Panc1 (cell line): ENCODE measurements around the gene FAT1. TPM values are rescaled to one million over a fixed set of nuclear protein-coding genes. Genes with fewer than 3 reads are reported as not detected.

Experiments
- ATAC-seq: fragments of 200-7000 bp; cut with Tn5 transposase; 2 replicates; pipeline ENCODE4 v1.9.1; 2020; ENCODE audit warnings: mild to moderate bottlenecking, moderate library complexity
- BruUV-seq: library from RNA; stranded (reverse); fragments of 400-500 nt; replicated peaks from 2 replicates; lab custom pipeline; 2021; lab: Mats Ljungman, UMichigan
- CTCF ChIA-PET: fragments of 300-600 bp; sonication (Branson Sonifier 250); formaldehyde crosslinking; loops from one replicate; lab custom pipeline; 2022; ENCODE audit warnings: antibody characterized with exemption; lab: Charles Lee
- POLR2A ChIA-PET: fragments of 300-600 bp; sonication (Branson Sonifier 250); formaldehyde crosslinking; loops from one replicate; lab custom pipeline; 2022; ENCODE audit warnings: antibody characterized with exemption; lab: Charles Lee
- DNase-seq: peaks from one replicate; pipeline ENCODE4 v3.0.0-alpha.2; 2010; ENCODE audit warnings: low read depth, low spot score
- H3K27ac ChIP-seq: 2 replicates; pipeline ENCODE4 v1.5.1; 2011; ENCODE audit warnings: mild to moderate bottlenecking, low read length, inconsistent platforms
- H3K27me3 ChIP-seq: fragments of 200-500 bp; sonication (Bioruptor generic); 2 replicates; pipeline ENCODE4 v1.6.0; 2014; ENCODE audit warnings: low read length, inconsistent platforms; ENCODE audit not compliant: control insufficient read depth, insufficient read depth
- H3K36me3 ChIP-seq: fragments of 200-500 bp; sonication (Bioruptor generic); 2 replicates; pipeline ENCODE4 v1.5.1; 2014; ENCODE audit warnings: inconsistent platforms, mild to moderate bottlenecking, low read length, moderate library complexity; ENCODE audit not compliant: control insufficient read depth, insufficient read depth
- H3K4me1 ChIP-seq: 2 replicates; pipeline ENCODE4 v1.5.1; 2011; ENCODE audit warnings: inconsistent platforms, mild to moderate bottlenecking, low read length, moderate library complexity; ENCODE audit not compliant: control insufficient read depth, insufficient read depth
- H3K4me3 ChIP-seq, 2 experiments: 2 replicates each; pipeline ENCODE4 v1.5.1; 2011 to 2012; ENCODE audit warnings: low read depth in 2 of 2, low read length in 2 of 2, mild to moderate bottlenecking in 2 of 2, inconsistent platforms in 1 of 2, moderate library complexity in 1 of 2
- H3K9me3 ChIP-seq: fragments of 200-500 bp; sonication (Bioruptor generic); 2 replicates; pipeline ENCODE4 v1.5.1; 2014; ENCODE audit warnings: low read depth, mild to moderate bottlenecking, inconsistent platforms, low read length, moderate library complexity; ENCODE audit not compliant: control insufficient read depth, insufficient read depth
- POLR2AphosphoS5 ChIP-seq: IDR thresholded peaks from 2 replicates; pipeline ENCODE4 v1.6.1; 2012; ENCODE audit warnings: mild to moderate bottlenecking, low read depth, low read length, moderate library complexity
- REST ChIP-seq, 2 experiments: IDR thresholded peaks; 2 replicates each; pipeline ENCODE4 v1.6.1; 2011 to 2012; ENCODE audit warnings: low read depth in 2 of 2, control low read depth in 1 of 2, low read length in 1 of 2, mild to moderate bottlenecking in 1 of 2, moderate library complexity in 1 of 2; ENCODE audit not compliant: insufficient read depth in 1 of 2
- SIN3A ChIP-seq: IDR thresholded peaks from 2 replicates; pipeline ENCODE4 v1.6.1; 2012; ENCODE audit warnings: low read depth, mild to moderate bottlenecking, low read length, moderate library complexity, borderline replicate concordance; ENCODE audit not compliant: insufficient read depth
- TCF7L2 ChIP-seq: IDR thresholded peaks from 2 replicates; pipeline ENCODE4 v1.6.1; 2011; ENCODE audit warnings: mild to moderate bottlenecking, low read depth, low read length, inconsistent platforms
- in situ Hi-C: cut with HindIII; loops from 2 replicates; pipeline ENCODE4 v1.10.0; 2016; ENCODE audit warnings: low sequenced_read_pairs, low pct_unique_long_range_greater_than_20kb
- intact Hi-C: fragments of 100-400 bp; cut with micrococcal nuclease; formaldehyde crosslinking; loops from one replicate; pipeline ENCODE4 v1.10.0; 2022; ENCODE audit not compliant: unreplicated experiment
- total RNA-seq: library from RNA; stranded (reverse); gene quantifications from one replicate; pipeline ENCODE4 v1.2.1, GENCODE V29; 2021; ENCODE audit not compliant: unreplicated experiment
- TF ChIP-seq, protein P1 (sequence below): fragments of 450-650 bp; IDR thresholded peaks from 2 replicates; pipeline ENCODE4 v1.5.1; 2017; ENCODE audit warnings: mild to moderate bottlenecking

The FAT1 gene
- total RNA-seq, 1 experiment from 2014 or later: 288 TPM

DNA sequence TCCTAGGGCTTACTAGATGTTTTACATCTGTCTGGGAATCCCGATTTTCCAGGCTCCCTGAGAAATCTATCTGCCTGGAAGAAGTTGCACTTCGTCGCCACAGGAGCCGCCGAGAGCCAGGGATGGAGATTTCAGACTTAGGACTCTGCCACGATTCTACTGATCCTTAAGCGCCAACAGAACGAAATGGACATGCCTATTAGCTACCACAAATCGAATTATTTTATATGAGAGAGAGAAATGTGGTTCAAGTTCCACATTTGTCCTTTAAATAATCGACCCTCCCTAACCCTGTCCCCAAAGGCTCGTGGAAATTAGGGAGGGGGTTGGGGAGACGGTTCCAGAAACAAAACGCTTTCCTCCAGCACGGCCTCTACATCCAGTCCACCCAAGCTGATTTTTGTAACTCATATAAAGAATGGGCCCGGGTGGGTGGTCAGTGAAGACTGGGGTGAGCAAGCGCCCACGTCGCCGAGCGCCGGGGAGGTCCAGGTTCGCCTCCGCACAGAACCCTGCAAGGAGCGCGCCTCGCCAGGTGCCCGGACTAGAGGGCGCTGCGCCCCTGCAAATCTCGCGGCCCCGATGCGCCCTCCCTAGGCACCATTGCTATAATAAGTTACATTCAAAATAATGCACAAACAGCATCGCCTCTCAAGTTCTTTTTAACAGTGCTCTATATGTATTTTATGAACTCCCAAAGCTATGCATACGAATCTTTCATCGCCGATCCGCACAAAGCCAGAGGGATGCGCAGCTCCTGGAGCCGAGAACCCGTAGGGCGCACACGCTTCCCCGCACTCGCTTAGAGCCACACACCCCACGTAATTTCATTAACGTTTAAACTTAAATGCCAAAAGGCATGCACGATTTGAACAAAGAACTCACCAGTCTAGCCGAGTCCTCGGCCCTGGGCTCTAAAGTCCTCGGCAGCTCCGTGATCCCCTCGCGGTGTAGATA lies 2.1 kb upstream of the FAT1 start:
- Histone ChIP-seq H3K27ac (peak overlapping the region; percentile 90), H3K36me3 (peaks cover 14% of the 10 kb centered on the region; the same call in 1 of the 2 replicates), H3K4me3 (peak overlapping the region; percentile 88 to 93), H3K4me1 (peaks cover 18% of the 10 kb centered on the region), H3K9me3 (no peaks in the 10 kb centered on the region; the same call in 1 of the 2 replicates), H3K27me3 (no peaks in the 10 kb centered on the region)
- POLR2A ChIA-PET: no interaction called here
- BruUV-seq: TSS peak; percentile 60
- peak; percentile 71 for ATAC-seq
- CTCF ChIA-PET: interaction anchor here (0.6 kb wide), 1 partner anchor 900 kb away, joined by 3 read pairs; no protein-coding TSS in a partner anchor
- TF ChIP-seq TCF7L2: no peak
- TF ChIP-seq REST (IDR thresholded peaks at IDR 0.05; ENCODE audit: insufficient read depth in 1 of 2, low read depth in 2 of 2, low read length in 1 of 2): no peak
- TF ChIP-seq, protein P1, sequence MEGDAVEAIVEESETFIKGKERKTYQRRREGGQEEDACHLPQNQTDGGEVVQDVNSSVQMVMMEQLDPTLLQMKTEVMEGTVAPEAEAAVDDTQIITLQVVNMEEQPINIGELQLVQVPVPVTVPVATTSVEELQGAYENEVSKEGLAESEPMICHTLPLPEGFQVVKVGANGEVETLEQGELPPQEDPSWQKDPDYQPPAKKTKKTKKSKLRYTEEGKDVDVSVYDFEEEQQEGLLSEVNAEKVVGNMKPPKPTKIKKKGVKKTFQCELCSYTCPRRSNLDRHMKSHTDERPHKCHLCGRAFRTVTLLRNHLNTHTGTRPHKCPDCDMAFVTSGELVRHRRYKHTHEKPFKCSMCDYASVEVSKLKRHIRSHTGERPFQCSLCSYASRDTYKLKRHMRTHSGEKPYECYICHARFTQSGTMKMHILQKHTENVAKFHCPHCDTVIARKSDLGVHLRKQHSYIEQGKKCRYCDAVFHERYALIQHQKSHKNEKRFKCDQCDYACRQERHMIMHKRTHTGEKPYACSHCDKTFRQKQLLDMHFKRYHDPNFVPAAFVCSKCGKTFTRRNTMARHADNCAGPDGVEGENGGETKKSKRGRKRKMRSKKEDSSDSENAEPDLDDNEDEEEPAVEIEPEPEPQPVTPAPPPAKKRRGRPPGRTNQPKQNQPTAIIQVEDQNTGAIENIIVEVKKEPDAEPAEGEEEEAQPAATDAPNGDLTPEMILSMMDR: peak; percentile 88
- peak; percentile 29; the same call in 1 of the 2 replicates for TF ChIP-seq POLR2AphosphoS5
- no peak for TF ChIP-seq SIN3A
- peak; percentile 51 for DNase-seq
- in situ Hi-C loops (no loop called here), intact Hi-C loops (loop anchor here (5.0 to 10.0 kb wide), 2 partner anchors 117 to 219 kb away; no protein-coding TSS in a partner anchor)

- CTCF ChIA-PET: interaction anchor here (0.6 kb wide), 1 partner anchor 901 kb away, joined by 3 read pairs; no protein-coding TSS in a partner anchor
- POLR2A ChIA-PET: no interaction called here
- H3K9me3 ChIP-seq: no peaks in the 10 kb centered on the region; the same call in 1 of the 2 replicates
- H3K27me3 ChIP-seq: no peaks in the 10 kb centered on the region
- BruUV-seq: no TSS peak
- TF ChIP-seq SIN3A: no peak
- no peak for TF ChIP-seq POLR2AphosphoS5
- no peak for TF ChIP-seq TCF7L2
- TF ChIP-seq REST (IDR thresholded peaks at IDR 0.05; ENCODE audit: insufficient read depth in 1 of 2, low read depth in 2 of 2, low read length in 1 of 2): no peak
- TF ChIP-seq, protein P1: no peak
- peaks cover 14% of the 10 kb centered on the region; the same call in 1 of the 2 replicates for H3K36me3 ChIP-seq
- H3K4me3 ChIP-seq: peak overlapping the region; percentile 88 to 93
- in situ Hi-C loops: no loop called here
- peaks cover 20% of the 10 kb centered on the region for H3K4me1 ChIP-seq
- H3K27ac ChIP-seq: peak overlapping the region; percentile 90
- intact Hi-C loops: loop anchor here (5.0 to 10.0 kb wide), 3 partner anchors 53 to 220 kb away; no protein-coding TSS in a partner anchor
- ATAC-seq: no peak
- DNase-seq: no peak
Observed at GRCh38 chr4:186724864-186725468, 1.3 kb upstream of the FAT1 start.
